HCT116 (cell line): ENCODE data around the gene TGM4. TPM values are rescaled to one million over a fixed set of nuclear protein-coding genes. Genes with fewer than 3 reads are reported as not detected.

Source experiments
- ATAC-seq: fragments of 200-7000 bp; cut with Tn5 transposase; 2 replicates; pipeline ENCODE4 v1.9.1; 2020; ENCODE audit warnings: mild to moderate bottlenecking, moderate library complexity
- BruUV-seq: library from RNA; stranded (reverse); fragments of 400-500 nt; replicated peaks from 2 replicates; lab custom pipeline; 2021; lab: Mats Ljungman, UMichigan
- CTCF ChIA-PET: fragments of 300-600 bp; sonication (Branson Sonifier 250); formaldehyde crosslinking; loops from one replicate; lab custom pipeline; 2021; ENCODE audit warnings: antibody characterized with exemption; lab: Charles Lee
- POLR2A ChIA-PET: fragments of 300-600, 350-600 bp; sonication (Branson Sonifier 250); formaldehyde crosslinking; loops from one replicate; lab custom pipeline; 2021; ENCODE audit warnings: antibody characterized with exemption; lab: Charles Lee
- RAD21 ChIA-PET, 2 experiments: fragments of 300-600 bp; sonication (Branson Sonifier 250); formaldehyde crosslinking; loops; one replicate each; lab custom pipeline; 2023; ENCODE audit warnings: low total read pairs in 2 of 2; ENCODE audit not compliant: uncharacterized antibody in 2 of 2, unreplicated experiment in 2 of 2, low non-redundant PET in 1 of 2; lab: Charles Lee
- DNase-seq: peaks from one replicate; pipeline ENCODE4 v3.0.0-alpha.2; 2010; ENCODE audit warnings: low read depth, low spot score
- H2AFZ ChIP-seq: fragments of 200-600 bp; shearing (Covaris generic), sonication (generic); 2 replicates; pipeline ENCODE4 v1.6.1; 2017; ENCODE audit warnings: low read depth, mixed run types, mixed read lengths, antibody characterized with exemption, low read length; ENCODE audit not compliant: poor library complexity, severe bottlenecking
- H3K27ac ChIP-seq: 2 replicates; pipeline ENCODE4 v1.5.1; 2012; ENCODE audit warnings: low read depth, low read length
- H3K27me3 ChIP-seq: fragments of 200-600 bp; sonication (generic); 2 replicates; pipeline ENCODE4 v1.6.1; 2016; ENCODE audit warnings: mixed run types, low read length, mixed read lengths; ENCODE audit not compliant: insufficient read depth
- H3K36me3 ChIP-seq, 2 experiments: fragments of 200-500 bp in 1 of 2; fragments of 200-600 bp in 1 of 2; sonication (Bioruptor generic) in 1 of 2; sonication (generic) in 1 of 2; 2 replicates each; pipeline versions ENCODE4 v1.5.1 to v1.6.1; 2014 to 2016; ENCODE audit warnings: low read length in 2 of 2, inconsistent platforms in 1 of 2, mixed read lengths in 1 of 2, mixed run types in 1 of 2; ENCODE audit not compliant: insufficient read depth in 2 of 2, control insufficient read depth in 1 of 2
- H3K4me1 ChIP-seq, 2 experiments: fragments of 200-600 bp in 1 of 2; sonication (generic) in 1 of 2; 2 replicates each; pipeline versions ENCODE4 v1.5.1 to v1.6.1; 2012 to 2017; ENCODE audit warnings: low read length in 2 of 2, inconsistent platforms in 1 of 2, mild to moderate bottlenecking in 1 of 2, mixed read lengths in 1 of 2, mixed run types in 1 of 2, moderate library complexity in 1 of 2; ENCODE audit not compliant: insufficient read depth in 2 of 2, control insufficient read depth in 1 of 2
- H3K4me2 ChIP-seq: fragments of 200-600 bp; sonication (generic); 2 replicates; pipeline ENCODE4 v1.6.1; 2017; ENCODE audit warnings: mixed run types, low read length, mixed read lengths
- H3K4me3 ChIP-seq, 2 experiments: fragments of 200-600 bp in 1 of 2; sonication (generic) in 1 of 2; replicated peaks in 1 of 2; 2 replicates each; pipeline ENCODE4 v1.5.1; 2011 to 2016; ENCODE audit warnings: low read length in 2 of 2, control low read depth in 1 of 2, low read depth in 1 of 2, mild to moderate bottlenecking in 1 of 2, mixed read lengths in 1 of 2, mixed run types in 1 of 2
- H3K79me2 ChIP-seq: fragments of 200-600 bp; sonication (generic); 2 replicates; pipeline ENCODE4 v1.6.1; 2017; ENCODE audit warnings: mild to moderate bottlenecking, mixed run types, low read length, moderate library complexity, mixed read lengths; ENCODE audit not compliant: insufficient read depth
- H3K9ac ChIP-seq: fragments of 200-600 bp; sonication (generic); 2 replicates; pipeline ENCODE4 v1.6.1; 2016; ENCODE audit warnings: low read length, mixed read lengths
- H3K9me2 ChIP-seq: fragments of 200-600 bp; sonication (generic), shearing (Covaris generic); 2 replicates; pipeline ENCODE4 v1.6.1; 2017; ENCODE audit warnings: mixed run types, mild to moderate bottlenecking, moderate library complexity; ENCODE audit not compliant: insufficient read depth
- H3K9me3 ChIP-seq, 2 experiments: fragments of 200-500 bp in 1 of 2; fragments of 200-600 bp in 1 of 2; sonication (Bioruptor generic) in 1 of 2; sonication (generic) in 1 of 2; 2 replicates each; pipeline ENCODE4 v1.6.1; 2014 to 2017; ENCODE audit warnings: low read length in 2 of 2, mixed read lengths in 2 of 2, inconsistent platforms in 1 of 2, low read depth in 1 of 2, mild to moderate bottlenecking in 1 of 2, mixed run types in 1 of 2, moderate library complexity in 1 of 2; ENCODE audit not compliant: control insufficient read depth in 1 of 2, insufficient read depth in 1 of 2
- H4K20me1 ChIP-seq: fragments of 200-600 bp; sonication (generic), shearing (Covaris generic); 2 replicates; pipeline ENCODE4 v1.6.1; 2017; ENCODE audit warnings: mixed run types, mild to moderate bottlenecking, moderate library complexity; ENCODE audit not compliant: insufficient read depth
- ATF3 ChIP-seq: IDR thresholded peaks from 2 replicates; pipeline ENCODE4 v1.6.1; 2012
- CBX3 ChIP-seq: IDR thresholded peaks from 2 replicates; pipeline ENCODE4 v1.6.1; 2012; ENCODE audit warnings: low read depth
- CEBPB ChIP-seq: IDR thresholded peaks from 2 replicates; pipeline ENCODE4 v1.6.1; 2012; ENCODE audit warnings: low read depth
- EGR1 ChIP-seq: IDR thresholded peaks from 2 replicates; pipeline ENCODE4 v1.6.1; 2012; ENCODE audit warnings: low read depth
- ELF1 ChIP-seq: IDR thresholded peaks from 2 replicates; pipeline ENCODE4 v1.6.1; 2012; ENCODE audit warnings: low read depth, borderline replicate concordance
- EZH2 ChIP-seq: fragments of 200-600 bp; sonication (generic); IDR thresholded peaks from 2 replicates; pipeline ENCODE4 v1.6.1; 2017; ENCODE audit warnings: antibody characterized with exemption, mixed run types
- EZH2phosphoT487 ChIP-seq: fragments of 200-600 bp; IDR thresholded peaks from 2 replicates; pipeline ENCODE4 v1.6.1; 2018; ENCODE audit warnings: antibody characterized with exemption, borderline replicate concordance
- FOSL1 ChIP-seq: IDR thresholded peaks from 2 replicates; pipeline ENCODE4 v1.6.1; 2012; ENCODE audit warnings: low read depth
- JUND ChIP-seq: IDR thresholded peaks from 2 replicates; pipeline ENCODE4 v1.6.1; 2012
- POLR2A ChIP-seq: IDR thresholded peaks from 2 replicates; pipeline ENCODE4 v1.7.0; 2011; ENCODE audit warnings: borderline replicate concordance; ENCODE audit not compliant: insufficient read depth, insufficient read length; ENCODE audit errors: extremely low read depth
- POLR2AphosphoS5 ChIP-seq: IDR thresholded peaks from 2 replicates; pipeline ENCODE4 v1.6.1; 2011; ENCODE audit warnings: mild to moderate bottlenecking, low read depth, low read length, moderate library complexity
- SIN3A ChIP-seq: IDR thresholded peaks from 2 replicates; pipeline ENCODE4 v1.6.1; 2012; ENCODE audit warnings: low read depth
- SP1 ChIP-seq: IDR thresholded peaks from 2 replicates; pipeline ENCODE4 v1.6.1; 2012; ENCODE audit warnings: low read depth
- YY1 ChIP-seq: IDR thresholded peaks from 2 replicates; pipeline ENCODE4 v1.6.1; 2011; ENCODE audit warnings: low read length, low read depth, moderate library complexity, mild to moderate bottlenecking; ENCODE audit not compliant: insufficient replicate concordance; ENCODE audit errors: extremely low read depth
- ZBTB33 ChIP-seq: IDR thresholded peaks from 2 replicates; pipeline ENCODE4 v1.6.1; 2011; ENCODE audit warnings: mild to moderate bottlenecking, low read length, moderate library complexity; ENCODE audit not compliant: insufficient replicate concordance; ENCODE audit errors: extremely low read depth
- ZNF274 ChIP-seq: fragments of 200-500 bp; sonication (Bioruptor generic); IDR thresholded peaks from 2 replicates; pipeline ENCODE4 v1.6.1; 2014; ENCODE audit warnings: mild to moderate bottlenecking, low read depth, low read length, inconsistent platforms
- intact Hi-C: fragments of 100-400 bp; cut with micrococcal nuclease; formaldehyde crosslinking; loops from 2 replicates; pipeline ENCODE4 v1.10.0; 2022
- total RNA-seq: library from RNA; stranded (reverse); gene quantifications from one replicate; pipeline ENCODE4 v1.2.1, GENCODE V29; 2021; ENCODE audit not compliant: unreplicated experiment
- TF ChIP-seq, protein P1 (sequence below): IDR thresholded peaks from 2 replicates; pipeline ENCODE4 v1.6.1; 2012
- TF ChIP-seq, protein P2 (sequence below): IDR thresholded peaks from 2 replicates; pipeline ENCODE4 v1.6.1; 2012; ENCODE audit warnings: low read depth

The TGM4 gene
- total RNA-seq, 1 experiment from 2014 or later, result not detected

DNA sequence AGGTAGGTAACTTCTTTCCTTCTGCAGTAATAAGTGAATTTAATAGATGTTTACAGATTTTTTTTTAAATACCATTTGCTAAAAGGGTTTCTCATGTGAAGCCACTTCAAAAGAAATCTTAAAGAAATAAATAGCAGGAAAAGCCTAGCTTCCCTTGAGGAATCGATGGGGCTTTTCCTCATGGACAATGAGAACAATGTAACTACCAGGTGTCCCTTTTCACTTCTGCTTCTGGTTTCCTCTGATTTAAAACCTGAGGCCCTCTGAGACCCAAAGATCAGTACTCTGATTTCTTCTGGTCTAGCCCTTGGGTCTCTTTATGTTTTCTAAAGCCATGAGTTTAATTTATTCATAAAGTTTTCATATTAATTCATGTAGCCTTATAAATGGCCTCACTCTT lies 25.8 kb upstream of the TGM4 start:
- ChIA-PET CTCF (no interaction called here), RAD21 (no interaction called here), POLR2A (no interaction called here)
- peaks cover 7 to 45% of the 10 kb centered on the region in 2 experiments for H3K36me3 ChIP-seq
- BruUV-seq, result no TSS peak
- no peaks in the 10 kb centered on the region for H3K27me3 ChIP-seq
- ATAC-seq (no peak), DNase-seq (no peak)
- no peak overlapping the region for H2AFZ ChIP-seq
- peaks cover 0 to 3% of the 10 kb centered on the region in 2 experiments; a peak in 1 of 4 replicates for H3K9me3 ChIP-seq
- H4K20me1 ChIP-seq, result no peaks in the 10 kb centered on the region
- H3K9me2 ChIP-seq, result no peaks in the 10 kb centered on the region
- no peak for TF ChIP-seq ATF3
- TF ChIP-seq JUND, result no peak
- TF ChIP-seq, protein P1, sequence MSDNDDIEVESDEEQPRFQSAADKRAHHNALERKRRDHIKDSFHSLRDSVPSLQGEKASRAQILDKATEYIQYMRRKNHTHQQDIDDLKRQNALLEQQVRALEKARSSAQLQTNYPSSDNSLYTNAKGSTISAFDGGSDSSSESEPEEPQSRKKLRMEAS, result no peak
- TF ChIP-seq SP1, result no peak
- no peak for TF ChIP-seq EZH2
- TF ChIP-seq EZH2phosphoT487, result no peak
- no peak for TF ChIP-seq CBX3
- TF ChIP-seq YY1, result no peak
- no peak for TF ChIP-seq POLR2A
- TF ChIP-seq SIN3A, result no peak
- TF ChIP-seq CEBPB, result no peak
- no peak for TF ChIP-seq ZBTB33
- no peak for TF ChIP-seq POLR2AphosphoS5
- TF ChIP-seq, protein P2, sequence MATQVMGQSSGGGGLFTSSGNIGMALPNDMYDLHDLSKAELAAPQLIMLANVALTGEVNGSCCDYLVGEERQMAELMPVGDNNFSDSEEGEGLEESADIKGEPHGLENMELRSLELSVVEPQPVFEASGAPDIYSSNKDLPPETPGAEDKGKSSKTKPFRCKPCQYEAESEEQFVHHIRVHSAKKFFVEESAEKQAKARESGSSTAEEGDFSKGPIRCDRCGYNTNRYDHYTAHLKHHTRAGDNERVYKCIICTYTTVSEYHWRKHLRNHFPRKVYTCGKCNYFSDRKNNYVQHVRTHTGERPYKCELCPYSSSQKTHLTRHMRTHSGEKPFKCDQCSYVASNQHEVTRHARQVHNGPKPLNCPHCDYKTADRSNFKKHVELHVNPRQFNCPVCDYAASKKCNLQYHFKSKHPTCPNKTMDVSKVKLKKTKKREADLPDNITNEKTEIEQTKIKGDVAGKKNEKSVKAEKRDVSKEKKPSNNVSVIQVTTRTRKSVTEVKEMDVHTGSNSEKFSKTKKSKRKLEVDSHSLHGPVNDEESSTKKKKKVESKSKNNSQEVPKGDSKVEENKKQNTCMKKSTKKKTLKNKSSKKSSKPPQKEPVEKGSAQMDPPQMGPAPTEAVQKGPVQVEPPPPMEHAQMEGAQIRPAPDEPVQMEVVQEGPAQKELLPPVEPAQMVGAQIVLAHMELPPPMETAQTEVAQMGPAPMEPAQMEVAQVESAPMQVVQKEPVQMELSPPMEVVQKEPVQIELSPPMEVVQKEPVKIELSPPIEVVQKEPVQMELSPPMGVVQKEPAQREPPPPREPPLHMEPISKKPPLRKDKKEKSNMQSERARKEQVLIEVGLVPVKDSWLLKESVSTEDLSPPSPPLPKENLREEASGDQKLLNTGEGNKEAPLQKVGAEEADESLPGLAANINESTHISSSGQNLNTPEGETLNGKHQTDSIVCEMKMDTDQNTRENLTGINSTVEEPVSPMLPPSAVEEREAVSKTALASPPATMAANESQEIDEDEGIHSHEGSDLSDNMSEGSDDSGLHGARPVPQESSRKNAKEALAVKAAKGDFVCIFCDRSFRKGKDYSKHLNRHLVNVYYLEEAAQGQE, result no peak
- TF ChIP-seq EGR1, result no peak
- TF ChIP-seq ZNF274, result no peak
- no peak for TF ChIP-seq FOSL1
- TF ChIP-seq ELF1, result no peak
- H3K27ac ChIP-seq, result no peak overlapping the region
- no peak overlapping the region for H3K9ac ChIP-seq
- H3K79me2 ChIP-seq, result no peaks in the 10 kb centered on the region
- no peak overlapping the region for H3K4me2 ChIP-seq
- intact Hi-C loops, result no loop called here
- no peak overlapping the region for H3K4me3 ChIP-seq
- H3K4me1 ChIP-seq, result no peaks in the 10 kb centered on the region
